ENCODE data around the gene RGPD6. TPM values are rescaled to one million over a fixed set of nuclear protein-coding genes. Genes with fewer than 3 reads are reported as not detected.
"Not testable (repeated sequence)": the region's sequence is repeated elsewhere in the genome, so short reads cannot be mapped to it uniquely, and the experiment has no call there.

RGPD6 gene
- total RNA-seq, 1 donor from 2014 or later = 14.4 TPM

DNA sequence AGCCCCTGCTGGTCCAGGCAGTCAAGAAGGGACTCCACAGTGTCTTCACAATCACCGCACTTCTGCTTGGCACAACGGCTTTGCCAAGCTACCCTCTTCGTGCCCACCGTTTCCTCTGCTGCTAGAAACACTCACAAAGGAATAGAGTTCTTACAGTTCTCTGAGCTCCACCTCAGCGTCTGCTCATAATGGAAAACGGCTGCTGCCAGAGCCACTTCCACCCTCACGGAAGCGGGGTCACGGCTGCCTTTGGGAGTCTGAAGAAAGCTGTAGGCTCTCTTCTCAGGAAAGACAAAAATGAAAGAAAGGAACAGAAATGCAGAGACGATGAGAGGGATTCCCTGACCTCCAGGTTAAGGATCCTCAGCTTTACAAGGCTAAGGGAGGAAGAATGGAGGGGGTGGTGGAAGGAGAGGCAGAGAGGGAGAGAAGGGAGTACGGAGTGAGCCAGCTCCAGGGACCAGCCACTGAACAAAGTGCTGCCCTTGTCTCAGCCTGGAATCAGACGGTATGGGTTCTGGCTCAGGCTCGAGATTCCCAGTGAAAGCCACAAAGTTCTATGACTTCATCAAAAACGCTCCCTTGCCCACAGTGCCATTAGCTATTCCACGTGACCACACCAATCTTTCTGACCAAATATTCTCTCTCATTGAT is 12.8 kb upstream of the RGPD6 start:
- not testable (repeated sequence) for DNase-seq (ENCODE audit: extremely low spot score, unreplicated experiment); H3K4me3 Mint-ChIP-seq (ENCODE audit: unreplicated experiment); H3K27ac Mint-ChIP-seq (ENCODE audit: unreplicated experiment); H3K4me1 Mint-ChIP-seq (ENCODE audit: unreplicated experiment); H3K36me3 Mint-ChIP-seq (ENCODE audit: unreplicated experiment); H3K27me3 Mint-ChIP-seq (ENCODE audit: unreplicated experiment); H3K9me3 Mint-ChIP-seq (ENCODE audit: unreplicated experiment)

- not testable (repeated sequence) for H3K27ac Mint-ChIP-seq (ENCODE audit: unreplicated experiment); H3K9me3 Mint-ChIP-seq (ENCODE audit: unreplicated experiment); H3K36me3 Mint-ChIP-seq (ENCODE audit: unreplicated experiment); H3K27me3 Mint-ChIP-seq (ENCODE audit: unreplicated experiment); H3K4me1 Mint-ChIP-seq (ENCODE audit: unreplicated experiment); DNase-seq (ENCODE audit: extremely low spot score, unreplicated experiment); H3K4me3 Mint-ChIP-seq (ENCODE audit: unreplicated experiment)
These were observed 11.5 kb upstream of the RGPD6 start for GRCh38 chr2:110588520-110588919.

DNA sequence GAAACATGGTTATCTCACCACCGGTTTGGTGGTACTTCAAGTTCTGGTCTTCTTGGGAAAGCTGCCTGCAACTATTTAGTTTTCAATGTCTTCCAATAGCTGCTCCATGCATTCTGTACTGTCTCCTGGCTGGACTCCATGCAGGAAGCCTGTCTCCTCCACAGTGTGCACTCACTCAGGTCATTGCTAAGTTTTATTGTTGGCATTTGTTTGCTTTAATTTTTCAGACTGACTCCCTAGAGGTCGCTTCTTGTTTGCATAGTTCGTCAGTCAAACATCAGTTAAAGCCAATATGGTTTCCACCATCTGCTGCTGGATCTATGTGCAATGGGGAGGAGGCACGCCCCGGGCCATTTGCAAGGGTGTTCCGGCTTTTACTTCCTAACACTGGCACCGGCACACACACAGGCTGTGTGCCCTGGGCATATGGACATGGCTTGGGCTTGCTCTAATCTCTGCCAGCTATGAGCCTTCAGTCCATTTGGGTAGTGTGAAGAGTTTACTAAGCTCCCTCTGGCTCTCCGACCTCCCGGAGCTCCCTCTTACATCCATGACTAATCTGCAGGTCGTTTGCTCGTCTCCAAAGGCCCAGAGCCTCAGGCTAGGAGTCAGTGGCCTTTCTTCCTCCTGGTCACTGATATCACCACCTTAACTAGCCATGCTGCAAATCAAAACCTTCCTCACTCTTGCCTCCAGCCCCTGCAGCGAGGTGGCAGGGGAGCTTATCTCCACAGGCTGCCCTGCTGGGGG is 2.4 kb upstream of the RGPD6 start:
- not testable (repeated sequence) for H3K4me1 Mint-ChIP-seq (ENCODE audit: unreplicated experiment); H3K27ac Mint-ChIP-seq (ENCODE audit: unreplicated experiment); H3K36me3 Mint-ChIP-seq (ENCODE audit: unreplicated experiment); H3K4me3 Mint-ChIP-seq (ENCODE audit: unreplicated experiment); H3K27me3 Mint-ChIP-seq (ENCODE audit: unreplicated experiment); DNase-seq (ENCODE audit: extremely low spot score, unreplicated experiment); H3K9me3 Mint-ChIP-seq (ENCODE audit: unreplicated experiment)

DNA sequence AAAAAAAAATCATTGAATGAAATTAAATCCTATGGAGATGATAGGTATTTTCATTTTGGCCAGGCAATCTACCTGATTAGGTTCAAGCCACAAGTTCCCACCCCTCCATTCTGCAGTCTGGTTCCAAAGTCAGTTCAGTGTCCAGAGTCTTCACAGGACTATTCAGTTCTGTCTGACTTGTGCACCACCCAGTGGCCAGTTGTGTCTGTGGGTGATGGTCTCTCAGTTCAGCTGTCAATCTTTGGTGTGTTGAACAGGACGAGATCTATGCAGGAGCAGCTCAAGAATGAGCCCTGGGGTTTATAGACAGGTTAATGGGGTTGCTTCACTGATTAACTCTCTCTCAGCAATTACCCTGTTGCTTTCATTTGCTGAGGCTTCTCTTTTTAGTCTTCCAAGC is 1.4 kb upstream of the RGPD6 start:
- H3K27ac Mint-ChIP-seq (ENCODE audit: unreplicated experiment); H3K27me3 Mint-ChIP-seq (ENCODE audit: unreplicated experiment); H3K4me1 Mint-ChIP-seq (ENCODE audit: unreplicated experiment); DNase-seq (ENCODE audit: extremely low spot score, unreplicated experiment); H3K4me3 Mint-ChIP-seq (ENCODE audit: unreplicated experiment); H3K9me3 Mint-ChIP-seq (ENCODE audit: unreplicated experiment); H3K36me3 Mint-ChIP-seq (ENCODE audit: unreplicated experiment): not testable (repeated sequence)

DNA sequence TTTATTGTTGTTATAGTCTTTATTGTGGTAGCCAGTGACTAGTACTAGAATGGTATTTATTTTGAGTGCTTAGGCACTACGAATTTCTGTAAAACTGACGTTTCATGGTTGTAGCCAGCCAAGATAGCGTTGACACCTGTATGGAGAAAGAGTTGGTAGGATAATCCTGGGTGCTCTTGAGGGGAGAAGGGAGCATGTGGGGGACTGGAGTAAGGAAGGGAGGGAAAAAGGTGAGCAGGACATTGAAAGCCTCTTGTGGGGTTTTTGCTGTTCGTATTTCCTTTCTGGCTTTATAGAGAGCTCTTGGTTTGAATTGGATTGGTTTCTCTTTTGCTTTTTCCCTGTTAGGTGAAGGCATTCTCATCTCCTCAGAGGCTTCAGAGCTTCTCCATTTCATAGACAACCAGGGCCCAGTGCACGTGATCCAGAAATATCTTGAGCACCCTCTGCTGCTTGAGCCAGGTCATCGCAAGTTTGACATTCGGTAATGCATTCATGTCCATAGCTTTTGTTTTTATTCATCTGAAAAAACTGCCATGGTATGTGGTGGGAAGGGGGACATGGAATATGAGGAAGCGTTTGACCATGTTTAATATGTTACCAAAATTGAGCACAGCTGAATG is 77.2 kb downstream of the RGPD6 start:
- H3K27me3 Mint-ChIP-seq (ENCODE audit: unreplicated experiment); H3K4me1 Mint-ChIP-seq (ENCODE audit: unreplicated experiment); H3K4me3 Mint-ChIP-seq (ENCODE audit: unreplicated experiment): not testable (repeated sequence)

GRCh38 chr2:110496027-110496426 is 81.0 kb downstream of the RGPD6 start:
- DNase-seq (ENCODE audit: extremely low spot score, unreplicated experiment); H3K27ac Mint-ChIP-seq (ENCODE audit: unreplicated experiment); H3K36me3 Mint-ChIP-seq (ENCODE audit: unreplicated experiment); H3K9me3 Mint-ChIP-seq (ENCODE audit: unreplicated experiment); H3K4me3 Mint-ChIP-seq (ENCODE audit: unreplicated experiment); H3K4me1 Mint-ChIP-seq (ENCODE audit: unreplicated experiment); H3K27me3 Mint-ChIP-seq (ENCODE audit: unreplicated experiment): not testable (repeated sequence)

More for the DNA sequence above, 77.2 kb downstream of the RGPD6 start:
- not testable (repeated sequence) for H3K9me3 Mint-ChIP-seq (ENCODE audit: unreplicated experiment); H3K36me3 Mint-ChIP-seq (ENCODE audit: unreplicated experiment); DNase-seq (ENCODE audit: extremely low spot score, unreplicated experiment); H3K27ac Mint-ChIP-seq (ENCODE audit: unreplicated experiment)

DNA sequence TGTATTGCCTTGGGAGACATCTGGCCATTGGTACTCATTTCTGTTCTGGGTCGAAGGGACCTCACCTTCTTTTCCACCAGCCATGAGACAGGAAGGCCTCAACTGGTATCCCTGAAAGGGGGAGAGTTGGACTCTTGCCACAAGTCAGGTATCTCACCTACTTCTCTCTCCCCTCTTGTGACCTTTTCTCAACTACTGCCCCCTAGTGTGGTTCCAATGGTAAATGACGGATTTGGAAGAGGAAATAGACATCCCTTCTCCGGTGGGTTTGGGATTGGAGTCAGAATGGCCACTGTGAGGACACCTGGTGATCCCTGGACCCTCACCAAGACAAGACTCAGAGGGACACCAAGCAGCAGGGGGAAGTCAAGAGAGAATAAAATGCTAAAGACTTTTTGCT is 82.5 kb downstream of the RGPD6 start:
- not testable (repeated sequence) for H3K9me3 Mint-ChIP-seq (ENCODE audit: unreplicated experiment); H3K4me1 Mint-ChIP-seq (ENCODE audit: unreplicated experiment); DNase-seq (ENCODE audit: extremely low spot score, unreplicated experiment); H3K36me3 Mint-ChIP-seq (ENCODE audit: unreplicated experiment); H3K4me3 Mint-ChIP-seq (ENCODE audit: unreplicated experiment); H3K27ac Mint-ChIP-seq (ENCODE audit: unreplicated experiment); H3K27me3 Mint-ChIP-seq (ENCODE audit: unreplicated experiment)

DNA sequence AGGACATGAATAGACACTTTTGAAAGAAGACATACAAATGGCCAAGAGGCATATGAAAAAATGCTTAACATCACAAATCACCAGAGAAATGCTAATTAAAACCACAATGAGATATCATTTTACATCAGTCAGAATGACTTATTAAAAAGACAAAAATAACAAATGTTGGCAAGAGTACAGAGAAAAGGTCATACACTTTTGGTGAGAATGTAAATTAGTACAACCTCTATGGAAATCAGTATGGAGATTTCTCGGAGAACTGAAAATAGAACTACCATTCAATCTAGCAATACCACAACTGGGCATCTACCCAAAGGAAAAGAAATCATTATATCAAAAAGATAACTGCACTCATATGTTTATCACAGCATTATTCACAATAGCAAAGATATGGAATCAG is 88.0 kb downstream of the RGPD6 start:
- not testable (repeated sequence) for H3K4me1 Mint-ChIP-seq (ENCODE audit: unreplicated experiment); H3K27ac Mint-ChIP-seq (ENCODE audit: unreplicated experiment); H3K27me3 Mint-ChIP-seq (ENCODE audit: unreplicated experiment); DNase-seq (ENCODE audit: extremely low spot score, unreplicated experiment); H3K36me3 Mint-ChIP-seq (ENCODE audit: unreplicated experiment); H3K4me3 Mint-ChIP-seq (ENCODE audit: unreplicated experiment); H3K9me3 Mint-ChIP-seq (ENCODE audit: unreplicated experiment)

GRCh38 chr2:110482697-110483096 is 94.3 kb downstream of the RGPD6 start:
- not testable (repeated sequence) for H3K36me3 Mint-ChIP-seq (ENCODE audit: unreplicated experiment); H3K9me3 Mint-ChIP-seq (ENCODE audit: unreplicated experiment); H3K4me3 Mint-ChIP-seq (ENCODE audit: unreplicated experiment); DNase-seq (ENCODE audit: extremely low spot score, unreplicated experiment); H3K27ac Mint-ChIP-seq (ENCODE audit: unreplicated experiment); H3K27me3 Mint-ChIP-seq (ENCODE audit: unreplicated experiment); H3K4me1 Mint-ChIP-seq (ENCODE audit: unreplicated experiment)

DNA sequence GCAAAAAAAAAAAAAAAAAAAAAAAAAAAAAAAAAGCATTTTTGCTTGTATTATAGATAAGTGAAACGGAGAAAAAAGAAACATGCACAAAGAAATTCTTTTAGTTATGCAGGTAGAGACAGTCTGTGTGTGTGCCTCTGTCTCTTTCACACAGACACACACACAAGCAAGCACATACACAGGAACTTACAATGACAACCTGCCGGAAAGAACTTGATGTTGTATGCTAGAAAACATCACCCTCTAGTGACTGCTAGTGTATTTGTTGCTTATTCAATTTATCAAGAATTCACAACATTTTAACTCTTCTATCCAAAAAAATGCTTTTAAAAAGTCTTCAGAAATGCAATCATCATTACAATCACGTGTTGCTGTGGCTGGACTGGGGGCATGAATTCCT is 95.8 kb downstream of the RGPD6 start:
- not testable (repeated sequence) for H3K27ac Mint-ChIP-seq (ENCODE audit: unreplicated experiment); H3K9me3 Mint-ChIP-seq (ENCODE audit: unreplicated experiment); H3K4me3 Mint-ChIP-seq (ENCODE audit: unreplicated experiment); DNase-seq (ENCODE audit: extremely low spot score, unreplicated experiment); H3K4me1 Mint-ChIP-seq (ENCODE audit: unreplicated experiment); H3K27me3 Mint-ChIP-seq (ENCODE audit: unreplicated experiment); H3K36me3 Mint-ChIP-seq (ENCODE audit: unreplicated experiment)

- H3K27ac Mint-ChIP-seq (ENCODE audit: unreplicated experiment); H3K4me3 Mint-ChIP-seq (ENCODE audit: unreplicated experiment); H3K36me3 Mint-ChIP-seq (ENCODE audit: unreplicated experiment); DNase-seq (ENCODE audit: extremely low spot score, unreplicated experiment); H3K9me3 Mint-ChIP-seq (ENCODE audit: unreplicated experiment); H3K27me3 Mint-ChIP-seq (ENCODE audit: unreplicated experiment); H3K4me1 Mint-ChIP-seq (ENCODE audit: unreplicated experiment): not testable (repeated sequence)
These were observed 96.9 kb downstream of the RGPD6 start for GRCh38 chr2:110480084-110480483.

GRCh38 chr2:110477370-110477769 is 99.7 kb downstream of the RGPD6 start:
- DNase-seq (ENCODE audit: extremely low spot score, unreplicated experiment); H3K27ac Mint-ChIP-seq (ENCODE audit: unreplicated experiment); H3K9me3 Mint-ChIP-seq (ENCODE audit: unreplicated experiment); H3K27me3 Mint-ChIP-seq (ENCODE audit: unreplicated experiment); H3K36me3 Mint-ChIP-seq (ENCODE audit: unreplicated experiment); H3K4me1 Mint-ChIP-seq (ENCODE audit: unreplicated experiment); H3K4me3 Mint-ChIP-seq (ENCODE audit: unreplicated experiment): not testable (repeated sequence)

Measured in osteocyte (in vitro differentiated cells).